ENCODE results near the gene SEMG2. TPM values are rescaled to one million over a fixed set of nuclear protein-coding genes. Genes with fewer than 3 reads are reported as not detected.

SEMG2 gene
- total RNA-seq, 1 donor from 2014 or later, result not detected

DNA sequence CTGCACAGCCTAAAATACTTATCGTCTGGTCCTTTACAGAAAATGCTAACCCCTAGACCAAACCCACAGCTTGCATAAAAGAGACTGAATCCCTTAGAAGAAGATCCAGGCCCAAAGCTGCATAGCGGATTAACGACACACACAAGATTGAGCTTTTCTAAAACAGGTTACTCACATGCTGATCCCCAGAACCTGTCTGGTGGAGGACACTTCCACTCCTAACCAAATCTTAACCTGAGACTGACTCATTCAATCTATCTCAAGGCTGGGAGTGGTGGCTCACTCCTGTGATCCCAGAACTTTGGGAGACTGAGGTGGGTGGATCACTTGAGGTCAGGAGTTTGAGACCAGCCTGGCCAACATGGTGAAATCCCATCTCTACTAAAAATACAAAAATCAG lies 36.0 kb downstream of the SEMG2 start:
- intact Hi-C loops (cut with DNase I), result no loop called here
- no peaks in the 10 kb centered on the region for H3K27me3 ChIP-seq
- H3K4me1 ChIP-seq, result peaks cover 6% of the 10 kb centered on the region
- H3K4me3 ChIP-seq, result no peak overlapping the region
- no peaks in the 10 kb centered on the region for H3K9me3 ChIP-seq
- ATAC-seq (no peak), DNase-seq (no peak)
- no peak overlapping the region for H3K27ac ChIP-seq
- no peaks in the 10 kb centered on the region for H3K36me3 ChIP-seq
- TF ChIP-seq, protein P1, sequence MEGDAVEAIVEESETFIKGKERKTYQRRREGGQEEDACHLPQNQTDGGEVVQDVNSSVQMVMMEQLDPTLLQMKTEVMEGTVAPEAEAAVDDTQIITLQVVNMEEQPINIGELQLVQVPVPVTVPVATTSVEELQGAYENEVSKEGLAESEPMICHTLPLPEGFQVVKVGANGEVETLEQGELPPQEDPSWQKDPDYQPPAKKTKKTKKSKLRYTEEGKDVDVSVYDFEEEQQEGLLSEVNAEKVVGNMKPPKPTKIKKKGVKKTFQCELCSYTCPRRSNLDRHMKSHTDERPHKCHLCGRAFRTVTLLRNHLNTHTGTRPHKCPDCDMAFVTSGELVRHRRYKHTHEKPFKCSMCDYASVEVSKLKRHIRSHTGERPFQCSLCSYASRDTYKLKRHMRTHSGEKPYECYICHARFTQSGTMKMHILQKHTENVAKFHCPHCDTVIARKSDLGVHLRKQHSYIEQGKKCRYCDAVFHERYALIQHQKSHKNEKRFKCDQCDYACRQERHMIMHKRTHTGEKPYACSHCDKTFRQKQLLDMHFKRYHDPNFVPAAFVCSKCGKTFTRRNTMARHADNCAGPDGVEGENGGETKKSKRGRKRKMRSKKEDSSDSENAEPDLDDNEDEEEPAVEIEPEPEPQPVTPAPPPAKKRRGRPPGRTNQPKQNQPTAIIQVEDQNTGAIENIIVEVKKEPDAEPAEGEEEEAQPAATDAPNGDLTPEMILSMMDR (IDR thresholded peaks at IDR 0.05), result no peak

DNA sequence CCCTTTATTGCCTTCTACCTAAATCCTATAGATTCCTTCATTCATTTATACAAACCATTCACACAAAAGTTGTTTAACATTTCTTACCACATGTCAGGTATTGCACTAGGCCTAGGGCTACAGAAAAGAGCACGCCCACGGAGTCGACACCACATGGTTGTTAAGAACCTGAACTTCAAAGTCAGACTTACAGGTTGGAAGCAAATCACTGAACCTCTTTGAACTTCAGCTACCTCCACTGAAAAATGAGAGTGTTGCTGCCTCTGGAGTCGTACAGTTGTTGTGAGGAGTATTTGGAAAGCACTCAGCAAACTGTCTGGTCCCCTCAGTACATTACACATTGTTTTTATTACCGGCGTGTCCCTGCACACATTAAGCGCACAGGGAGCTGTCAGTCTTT lies 36.5 kb downstream of the SEMG2 start:
- no peaks in the 10 kb centered on the region for H3K9me3 ChIP-seq
- DNase-seq (no peak), ATAC-seq (no peak)
- peaks cover 6% of the 10 kb centered on the region for H3K4me1 ChIP-seq
- intact Hi-C loops (cut with DNase I), result no loop called here
- H3K27me3 ChIP-seq, result no peaks in the 10 kb centered on the region
- TF ChIP-seq, protein P1 (IDR thresholded peaks at IDR 0.05), result no peak
- no peak overlapping the region for H3K27ac ChIP-seq
- H3K4me3 ChIP-seq, result no peak overlapping the region
- H3K36me3 ChIP-seq, result no peaks in the 10 kb centered on the region

DNA sequence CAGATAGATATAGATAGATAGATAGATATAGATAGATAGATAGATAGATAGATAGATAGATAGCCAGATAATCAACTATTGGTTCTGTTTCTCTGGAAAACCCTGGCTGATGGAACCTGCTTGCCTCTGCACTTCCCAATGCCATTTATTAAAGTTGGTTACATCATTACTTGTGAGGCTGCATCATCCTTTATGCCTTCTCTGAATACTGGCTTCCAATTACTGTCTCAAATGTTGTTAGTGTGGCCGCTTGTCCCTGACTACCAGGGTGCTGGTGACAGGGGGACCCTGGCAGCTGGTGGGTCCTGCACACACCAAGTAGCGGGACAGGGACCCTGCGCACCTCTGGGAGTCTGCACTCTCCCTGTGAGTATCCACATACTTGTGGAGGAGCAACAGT lies 37.1 kb downstream of the SEMG2 start:
- TF ChIP-seq, protein P1 (IDR thresholded peaks at IDR 0.05), result no peak
- no peak for ATAC-seq
- Histone ChIP-seq H3K4me1 (peaks cover 6% of the 10 kb centered on the region), H3K9me3 (no peaks in the 10 kb centered on the region), H3K4me3 (no peak overlapping the region), H3K27ac (no peak overlapping the region), H3K27me3 (no peaks in the 10 kb centered on the region), H3K36me3 (no peaks in the 10 kb centered on the region)
- DNase-seq, result no peak
- intact Hi-C loops (cut with DNase I), result no loop called here

DNA sequence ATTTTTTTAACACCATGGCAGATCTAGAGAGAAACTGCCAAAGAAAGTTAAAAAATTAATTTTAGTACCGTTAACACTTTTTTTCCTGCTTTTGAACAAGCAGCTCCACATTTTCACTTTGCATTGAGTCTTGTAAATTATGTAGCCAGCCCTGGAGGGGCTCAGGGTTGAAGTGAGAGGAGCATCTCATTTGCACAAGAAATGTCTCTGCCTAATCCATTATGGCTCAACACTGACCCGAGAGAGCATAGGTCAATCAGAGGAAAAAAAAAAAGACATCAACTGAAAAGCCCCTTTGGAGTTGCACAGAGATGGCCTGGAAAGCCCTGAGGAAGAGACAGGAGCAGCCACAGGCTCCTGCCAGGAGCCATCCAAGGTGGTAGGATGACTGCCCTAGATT lies 37.5 kb downstream of the SEMG2 start:
- intact Hi-C loops (cut with DNase I), result no loop called here
- Histone ChIP-seq H3K36me3 (no peaks in the 10 kb centered on the region), H3K27me3 (no peaks in the 10 kb centered on the region), H3K4me1 (peaks cover 6% of the 10 kb centered on the region), H3K27ac (no peak overlapping the region), H3K9me3 (no peaks in the 10 kb centered on the region), H3K4me3 (no peak overlapping the region)
- TF ChIP-seq, protein P1 (IDR thresholded peaks at IDR 0.05), result no peak
- no peak for ATAC-seq
- no peak for DNase-seq

DNA sequence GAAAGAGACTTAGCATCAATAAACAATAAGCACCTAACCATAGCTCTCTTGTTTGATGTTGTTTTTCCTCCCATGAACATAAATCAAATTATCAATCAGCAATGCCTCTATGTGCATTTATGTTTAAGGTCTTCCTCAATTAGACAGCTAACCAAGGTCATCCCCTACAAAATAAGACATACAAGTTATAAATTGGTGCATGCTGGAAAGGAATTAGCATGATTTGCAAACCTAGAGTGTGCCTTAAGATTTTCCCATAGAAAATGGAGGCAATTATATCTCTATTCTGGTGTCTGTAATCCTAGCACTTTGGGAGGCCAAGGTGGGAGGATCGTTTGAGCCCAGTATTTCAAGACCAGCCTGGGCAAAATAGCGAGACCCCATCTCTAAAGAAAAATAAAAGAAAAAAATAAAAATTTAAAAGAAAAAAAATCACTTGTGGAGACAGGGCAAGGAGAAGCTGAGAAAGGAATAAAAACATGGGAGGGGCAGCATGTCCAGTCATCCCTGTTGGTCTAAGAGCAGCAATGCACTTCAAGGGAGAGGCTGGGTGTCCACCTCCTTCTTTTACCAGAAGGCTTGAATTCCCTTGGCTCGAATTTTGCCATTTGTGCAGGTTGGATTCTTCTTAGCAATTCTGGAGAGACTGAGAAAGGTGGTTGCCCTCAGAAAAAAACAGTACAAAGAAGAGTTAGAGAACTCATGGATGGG lies 42.5 kb downstream of the SEMG2 start:
- ATAC-seq (no peak), DNase-seq (no peak)
- intact Hi-C loops (cut with DNase I), result no loop called here
- no peaks in the 10 kb centered on the region for H3K4me1 ChIP-seq
- H3K36me3 ChIP-seq, result no peaks in the 10 kb centered on the region
- no peaks in the 10 kb centered on the region for H3K27me3 ChIP-seq
- H3K9me3 ChIP-seq, result no peaks in the 10 kb centered on the region
- H3K4me3 ChIP-seq, result no peak overlapping the region
- H3K27ac ChIP-seq, result no peak overlapping the region
- TF ChIP-seq, protein P1 (IDR thresholded peaks at IDR 0.05), result no peak

DNA sequence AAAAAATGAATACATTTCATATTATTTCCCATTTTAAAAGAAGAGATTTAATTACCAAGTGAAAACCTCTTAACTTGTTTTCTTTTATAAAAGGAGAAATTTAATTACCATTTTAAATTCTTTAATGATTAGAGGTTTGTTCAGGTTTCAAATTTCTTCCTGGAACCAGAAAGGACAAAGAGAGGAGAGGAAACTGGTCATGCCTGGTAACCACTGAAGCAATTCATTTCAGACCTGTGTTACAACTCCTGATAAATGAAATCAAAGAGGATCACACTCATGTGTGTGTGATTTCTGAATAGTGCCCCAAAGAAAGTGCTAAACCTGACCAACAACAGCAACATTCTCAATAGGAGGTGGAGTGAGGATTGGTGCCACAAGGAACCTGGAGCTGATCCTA lies 45.8 kb downstream of the SEMG2 start:
- H3K4me1 ChIP-seq, result no peaks in the 10 kb centered on the region
- no peaks in the 10 kb centered on the region for H3K36me3 ChIP-seq
- ATAC-seq, result no peak

More for the DNA sequence above, 45.8 kb downstream of the SEMG2 start:
- TF ChIP-seq, protein P1 (IDR thresholded peaks at IDR 0.05), result no peak
- Histone ChIP-seq H3K27ac (no peak overlapping the region), H3K4me3 (no peak overlapping the region), H3K27me3 (no peaks in the 10 kb centered on the region), H3K9me3 (no peaks in the 10 kb centered on the region)
- no peak for DNase-seq
- intact Hi-C loops (cut with DNase I), result no loop called here
